Hepatocyte (in vitro differentiated cells): Measurements from ENCODE around the gene CACNB4. TPM values are rescaled to one million over a fixed set of nuclear protein-coding genes. Genes with fewer than 3 reads are reported as not detected.

Experiments
- DNase-seq: peaks from one replicate; pipeline ENCODE4 v3.0.0-alpha.2; 2016; ENCODE audit warnings: low spot score
- H2AFZ ChIP-seq: fragments of 200-600 bp; sonication (generic); 2 replicates; pipeline ENCODE4 v1.6.0; 2016; ENCODE audit warnings: antibody characterized with exemption, mild to moderate bottlenecking
- H3K27ac ChIP-seq: fragments of 200-600 bp; sonication (generic); 2 replicates; pipeline ENCODE4 v1.5.1; 2016; ENCODE audit warnings: mild to moderate bottlenecking
- H3K27me3 ChIP-seq: fragments of 200-600 bp; sonication (generic); 2 replicates; pipeline ENCODE4 v1.6.1; 2016
- H3K36me3 ChIP-seq: fragments of 200-600 bp; sonication (generic); replicated peaks from 2 replicates; pipeline ENCODE4 v1.5.1; 2016; ENCODE audit warnings: low read depth; ENCODE audit not compliant: insufficient read depth
- H3K4me1 ChIP-seq: fragments of 200-600 bp; sonication (generic); 2 replicates; pipeline ENCODE4 v1.5.1; 2016; ENCODE audit warnings: mild to moderate bottlenecking, moderate library complexity; ENCODE audit not compliant: insufficient read depth
- H3K4me2 ChIP-seq: fragments of 200-600 bp; sonication (generic); 2 replicates; pipeline ENCODE4 v1.6.0; 2016
- H3K4me3 ChIP-seq: fragments of 200-600 bp; sonication (generic); 2 replicates; pipeline ENCODE4 v1.5.1; 2016; ENCODE audit warnings: mild to moderate bottlenecking
- H3K79me2 ChIP-seq: fragments of 200-600 bp; sonication (generic); 2 replicates; pipeline ENCODE4 v1.6.0; 2017; ENCODE audit warnings: mild to moderate bottlenecking
- H3K9me2 ChIP-seq: fragments of 200-600 bp; sonication (generic); replicated peaks from 2 replicates; pipeline ENCODE4 v1.6.0; 2017; ENCODE audit warnings: mild to moderate bottlenecking; ENCODE audit not compliant: insufficient read depth
- H3K9me3 ChIP-seq: fragments of 200-600 bp; sonication (generic); 2 replicates; pipeline ENCODE4 v1.5.1; 2016; ENCODE audit warnings: low read depth, mild to moderate bottlenecking
- H4K20me1 ChIP-seq: fragments of 200-600 bp; sonication (generic); 2 replicates; pipeline ENCODE4 v1.6.0; 2016; ENCODE audit warnings: mild to moderate bottlenecking; ENCODE audit not compliant: insufficient read depth, poor library complexity, severe bottlenecking
- EZH2 ChIP-seq: fragments of 200-600 bp; sonication (generic); IDR thresholded peaks from 2 replicates; pipeline ENCODE4 v1.6.1; 2016; ENCODE audit warnings: antibody characterized with exemption, mild to moderate bottlenecking, borderline replicate concordance
- EZH2phosphoT487 ChIP-seq: fragments of 200-600 bp; sonication (generic); IDR thresholded peaks from one replicate; pipeline ENCODE4 v1.6.1; 2018; ENCODE audit warnings: antibody characterized with exemption, mild to moderate bottlenecking, low read depth, moderate library complexity; ENCODE audit not compliant: unreplicated experiment, severe bottlenecking
- WGBS: methylation state at CpG from one replicate; pipeline ENCODE4 v1.1.6; 2016; ENCODE audit warnings: low lambda C conversion rate; ENCODE audit errors: missing lambda C conversion rate; 5-methylcytosine and 5-hydroxymethylcytosine counted together
- polyA plus RNA-seq: library from polyadenylated mRNA; unstranded; fragments of >200 nt; fragmentation: Nextera tagmentation; extraction: Ambion mirVana; gene quantifications from 2 replicates; pipeline ENCODE4 v1.2.1, GENCODE V29; 2016
- total RNA-seq: library from RNA; depleted of rRNA; stranded (reverse); fragments of >200 nt; gene quantifications from 2 replicates; pipeline ENCODE4 v1.2.3, GENCODE V29; 2014
- TF ChIP-seq, protein P1 (sequence below): fragments of 200-600 bp; sonication (generic); IDR thresholded peaks from 2 replicates; pipeline ENCODE4 v1.5.1; 2016; ENCODE audit warnings: antibody characterized with exemption, mild to moderate bottlenecking; ENCODE audit not compliant: poor library complexity

CACNB4 gene
- total and polyA plus RNA-seq, 2 experiments from 2014 or later: 0.85 to 4.0 TPM

DNA sequence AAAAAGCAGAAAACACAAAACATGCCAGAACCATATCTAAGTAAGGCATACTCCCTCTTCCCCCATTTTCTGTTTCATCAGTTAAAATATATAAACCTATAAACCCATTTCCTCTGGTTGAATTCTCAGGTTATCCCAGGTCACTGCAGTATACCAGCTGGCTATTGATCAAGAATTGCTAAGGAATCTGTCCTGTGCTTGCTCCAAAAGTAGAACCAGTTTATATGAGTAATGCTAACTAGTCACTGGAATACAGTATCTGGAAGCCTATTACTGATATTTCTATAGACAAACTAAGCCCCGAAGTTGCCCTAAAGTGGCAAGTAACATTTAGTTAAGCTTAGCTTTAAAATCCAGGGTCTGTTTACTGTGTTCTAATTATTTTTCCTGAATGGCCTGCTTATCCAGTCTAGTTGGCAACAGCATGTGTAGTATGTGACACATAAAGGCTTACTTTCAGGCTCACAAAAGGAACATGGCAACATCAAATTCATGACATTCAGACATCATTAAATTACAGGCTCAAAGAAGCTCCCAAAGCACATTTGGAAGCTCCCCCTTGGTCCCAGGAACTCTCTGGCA, 167.7 kb downstream of the CACNB4 start:
- Histone ChIP-seq H3K36me3 (no peaks in the 10 kb centered on the region), H2AFZ (no peak overlapping the region), H3K79me2 (no peaks in the 10 kb centered on the region), H3K4me3 (no peak overlapping the region), H3K9me2 (no peaks in the 10 kb centered on the region), H3K4me2 (no peak overlapping the region), H4K20me1 (no peaks in the 10 kb centered on the region), H3K27me3 (no peaks in the 10 kb centered on the region), H3K4me1 (no peaks in the 10 kb centered on the region), H3K9me3 (no peaks in the 10 kb centered on the region), H3K27ac (no peak overlapping the region)
- TF ChIP-seq EZH2 (no peak), EZH2phosphoT487 (no peak)
- TF ChIP-seq, protein P1, sequence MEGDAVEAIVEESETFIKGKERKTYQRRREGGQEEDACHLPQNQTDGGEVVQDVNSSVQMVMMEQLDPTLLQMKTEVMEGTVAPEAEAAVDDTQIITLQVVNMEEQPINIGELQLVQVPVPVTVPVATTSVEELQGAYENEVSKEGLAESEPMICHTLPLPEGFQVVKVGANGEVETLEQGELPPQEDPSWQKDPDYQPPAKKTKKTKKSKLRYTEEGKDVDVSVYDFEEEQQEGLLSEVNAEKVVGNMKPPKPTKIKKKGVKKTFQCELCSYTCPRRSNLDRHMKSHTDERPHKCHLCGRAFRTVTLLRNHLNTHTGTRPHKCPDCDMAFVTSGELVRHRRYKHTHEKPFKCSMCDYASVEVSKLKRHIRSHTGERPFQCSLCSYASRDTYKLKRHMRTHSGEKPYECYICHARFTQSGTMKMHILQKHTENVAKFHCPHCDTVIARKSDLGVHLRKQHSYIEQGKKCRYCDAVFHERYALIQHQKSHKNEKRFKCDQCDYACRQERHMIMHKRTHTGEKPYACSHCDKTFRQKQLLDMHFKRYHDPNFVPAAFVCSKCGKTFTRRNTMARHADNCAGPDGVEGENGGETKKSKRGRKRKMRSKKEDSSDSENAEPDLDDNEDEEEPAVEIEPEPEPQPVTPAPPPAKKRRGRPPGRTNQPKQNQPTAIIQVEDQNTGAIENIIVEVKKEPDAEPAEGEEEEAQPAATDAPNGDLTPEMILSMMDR: no peak
- 83% methylated on average over 1 of the region's 1 CpG for WGBS
- no peak for DNase-seq

DNA sequence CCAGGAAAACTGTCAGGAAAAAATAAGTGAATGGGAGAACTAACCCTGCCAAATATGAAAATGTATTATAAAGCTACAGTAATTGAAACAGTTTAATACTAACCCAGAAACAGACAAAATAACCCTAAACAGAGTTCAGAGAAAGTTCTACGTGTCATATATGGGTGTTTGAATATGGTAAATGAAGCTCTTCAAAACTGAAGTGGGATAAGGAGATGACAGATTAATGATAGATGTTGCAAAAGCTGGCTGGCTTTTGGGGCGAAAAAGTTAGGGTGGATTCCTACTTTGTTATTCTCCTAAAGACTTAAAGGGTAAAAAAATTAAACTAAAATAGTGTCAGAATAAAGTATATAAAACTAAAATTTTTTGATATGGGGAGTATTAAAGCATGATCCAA, 168.8 kb downstream of the CACNB4 start:
- no peak for DNase-seq

DNA sequence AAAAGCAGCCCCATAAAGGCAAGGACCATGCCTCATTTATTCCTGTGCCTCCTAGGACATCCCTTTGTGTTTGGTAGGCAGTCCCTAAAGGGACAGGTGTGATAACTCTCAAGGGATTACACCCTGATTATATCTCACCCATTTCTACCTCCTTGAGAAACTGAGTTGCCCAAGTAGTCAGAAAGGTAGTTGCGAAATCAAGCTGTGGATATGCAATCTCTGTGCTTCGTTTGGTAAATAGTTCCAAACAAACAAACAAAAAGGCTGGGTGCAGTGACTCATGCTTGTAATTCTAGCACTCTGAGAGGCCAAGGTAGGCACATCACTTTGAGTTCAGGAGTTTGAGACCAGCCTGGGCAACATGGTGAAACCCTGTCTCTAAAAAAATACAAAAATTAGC, 170.5 kb downstream of the CACNB4 start:
- DNase-seq: peak; percentile 55
- Histone ChIP-seq H3K27ac (no peak overlapping the region), H3K79me2 (no peaks in the 10 kb centered on the region), H3K27me3 (no peaks in the 10 kb centered on the region), H4K20me1 (no peaks in the 10 kb centered on the region), H2AFZ (no peak overlapping the region), H3K36me3 (no peaks in the 10 kb centered on the region), H3K4me1 (no peaks in the 10 kb centered on the region), H3K9me2 (no peaks in the 10 kb centered on the region), H3K4me3 (no peak overlapping the region), H3K4me2 (no peak overlapping the region), H3K9me3 (no peaks in the 10 kb centered on the region)
- TF ChIP-seq EZH2 (no peak), EZH2phosphoT487 (no peak)
- TF ChIP-seq, protein P1: no peak
- WGBS: 58% methylated on average over 2 of the region's 2 CpGs

More for the DNA sequence above, 168.8 kb downstream of the CACNB4 start:
- Histone ChIP-seq H3K27ac (no peak overlapping the region), H3K9me3 (no peaks in the 10 kb centered on the region), H3K79me2 (no peaks in the 10 kb centered on the region), H4K20me1 (no peaks in the 10 kb centered on the region), H3K4me3 (no peak overlapping the region), H2AFZ (no peak overlapping the region), H3K36me3 (no peaks in the 10 kb centered on the region), H3K4me2 (no peak overlapping the region), H3K27me3 (no peaks in the 10 kb centered on the region), H3K4me1 (no peaks in the 10 kb centered on the region), H3K9me2 (no peaks in the 10 kb centered on the region)
- TF ChIP-seq EZH2phosphoT487 (no peak), EZH2 (no peak)
- TF ChIP-seq, protein P1: no peak
- WGBS: 86% methylated on average over 2 of the region's 2 CpGs
